Raji (cell line): Measurements from ENCODE around the gene EML1.

Experiments
- POLR2A ChIP-seq: IDR thresholded peaks from 2 replicates; pipeline ENCODE4 v1.6.1; 2011; ENCODE audit warnings: low read depth, low read length, control low read depth; ENCODE audit not compliant: insufficient read depth

EML1 gene

GRCh38 chr14:99790201-99790977, 2.8 kb upstream of the EML1 start:
- no peak for TF ChIP-seq POLR2A

- no peak for TF ChIP-seq POLR2A
Measured at GRCh38 chr14:99790978-99791376, 2.2 kb upstream of the EML1 start.

GRCh38 chr14:99791476-99792209, 1.6 kb upstream of the EML1 start:
- no peak for TF ChIP-seq POLR2A

- TF ChIP-seq POLR2A: no peak
Measured at GRCh38 chr14:99792210-99792535, 1.0 kb upstream of the EML1 start.

GRCh38 chr14:99792551-99793212, 531 bp upstream of the EML1 start:
- no peak for TF ChIP-seq POLR2A

GRCh38 chr14:99794151-99794780, 1.1 kb downstream of the EML1 start:
- no peak for TF ChIP-seq POLR2A

GRCh38 chr14:99795046-99795445, 1.8 kb downstream of the EML1 start:
- TF ChIP-seq POLR2A: no peak

GRCh38 chr14:99797231-99797630, 4.0 kb downstream of the EML1 start:
- no peak for TF ChIP-seq POLR2A

GRCh38 chr14:99800781-99801180, 7.6 kb downstream of the EML1 start:
- TF ChIP-seq POLR2A: no peak

- no peak for TF ChIP-seq POLR2A
Measured at GRCh38 chr14:99802301-99803105, 9.3 kb downstream of the EML1 start.

GRCh38 chr14:99803106-99803775, 10.0 kb downstream of the EML1 start:
- TF ChIP-seq POLR2A: no peak

GRCh38 chr14:99803803-99804202, 10.6 kb downstream of the EML1 start:
- no peak for TF ChIP-seq POLR2A

GRCh38 chr14:99805757-99806439, 12.7 kb downstream of the EML1 start:
- TF ChIP-seq POLR2A: no peak

GRCh38 chr14:99806836-99807235, 13.6 kb downstream of the EML1 start:
- TF ChIP-seq POLR2A: no peak
